GM18870 (cell line): Measurements from ENCODE around the gene GALNT17.
"Not testable (repeated sequence)": the region's sequence is repeated elsewhere in the genome, so short reads cannot be mapped to it uniquely, and the experiment has no call there.

ENCODE experiments used
- ATAC-seq: cut with Tn5 transposase; IDR thresholded peaks from one replicate; pipeline ENCODE4 v1.9.1; 2021; ENCODE audit warnings: moderate library complexity; ENCODE audit not compliant: unreplicated experiment

The GALNT17 gene

DNA sequence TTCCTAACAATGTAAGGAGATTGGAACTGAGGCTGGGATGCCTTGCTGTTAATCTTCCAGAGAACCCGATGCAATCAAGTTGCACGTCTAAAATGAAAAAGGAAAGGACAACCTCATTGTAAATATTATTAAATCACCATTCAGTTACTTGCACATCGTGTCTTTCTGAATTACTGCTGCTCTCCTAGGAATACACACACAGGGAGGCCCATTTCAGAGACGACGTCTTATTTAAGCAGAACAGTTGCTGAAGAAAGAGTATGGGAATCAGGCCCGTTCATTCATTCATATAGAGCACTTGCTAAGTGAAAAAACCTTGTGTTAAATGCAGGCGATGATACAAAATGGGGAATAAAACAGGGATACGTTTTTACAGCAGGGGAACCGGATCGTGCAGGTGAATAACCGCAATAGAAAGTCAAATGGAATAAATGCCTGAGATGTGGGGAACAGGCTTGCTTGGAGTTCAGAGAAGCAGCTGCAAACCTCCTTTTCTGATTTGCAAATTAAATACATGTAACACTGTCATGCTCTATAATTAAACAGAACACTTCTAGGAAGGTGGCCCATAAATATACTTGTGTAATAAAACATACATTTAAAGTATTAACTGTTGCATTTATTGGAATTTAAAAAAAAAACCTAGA is 409.9 kb downstream of the GALNT17 start:
- ATAC-seq, result no peak

DNA sequence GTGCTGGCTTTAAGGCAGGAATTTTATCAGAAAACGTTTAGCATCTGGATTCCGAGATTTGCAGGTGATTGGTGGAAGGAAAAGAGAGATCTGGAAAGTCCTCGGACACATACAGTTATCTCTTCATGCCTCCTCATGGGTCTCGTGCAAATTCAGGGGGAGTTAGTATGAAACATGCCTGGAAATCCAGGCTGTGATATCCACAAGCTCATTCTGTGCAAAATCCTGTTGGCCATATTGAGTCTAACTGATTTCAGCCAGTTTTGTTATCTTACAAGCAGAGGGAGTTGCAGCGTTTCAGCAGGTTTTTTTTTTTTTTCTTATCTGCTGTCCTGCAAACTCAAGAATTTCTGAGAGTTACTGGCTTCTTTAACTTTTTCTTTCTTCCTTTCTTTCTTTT is 411.5 kb downstream of the GALNT17 start:
- ATAC-seq, result no peak

DNA sequence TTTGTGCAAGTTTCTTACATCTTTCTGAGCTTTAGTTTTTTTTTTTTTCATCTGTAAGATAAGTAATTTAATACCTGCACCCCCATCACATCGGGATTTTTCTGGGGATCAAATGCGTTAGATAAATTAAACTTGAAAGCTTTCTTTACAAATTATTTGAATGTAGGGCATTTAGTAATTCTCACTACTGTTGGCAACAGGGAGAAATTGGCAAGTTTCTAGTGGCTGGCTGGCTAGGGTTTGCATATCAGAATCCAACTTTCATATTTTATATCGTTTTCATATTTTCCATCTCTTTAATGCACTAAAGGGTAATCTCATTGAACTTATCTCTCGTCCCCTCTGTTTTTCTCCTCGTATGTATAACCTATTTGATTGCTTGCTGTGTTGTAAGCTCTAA is 412.9 kb downstream of the GALNT17 start:
- no peak for ATAC-seq

DNA sequence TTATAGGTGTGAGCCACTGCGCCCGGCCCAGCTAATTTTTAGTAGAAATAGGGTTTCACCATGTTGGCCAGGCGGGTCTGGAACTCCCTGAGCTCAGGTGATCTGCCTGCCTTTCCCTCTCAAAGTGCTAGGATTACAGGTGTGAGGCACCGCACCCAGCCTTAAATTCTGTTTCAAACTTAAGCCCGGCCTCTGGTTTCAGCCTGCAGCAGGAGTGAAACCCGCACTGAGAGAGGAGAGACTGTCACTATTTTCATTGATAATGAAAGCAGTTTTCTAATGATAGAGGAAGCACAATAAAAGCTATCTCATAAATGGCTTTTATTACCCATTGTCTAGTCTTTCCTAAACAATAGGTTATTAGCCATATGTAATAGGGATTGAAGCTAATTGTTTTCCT is 415.5 kb downstream of the GALNT17 start:
- no peak for ATAC-seq

DNA sequence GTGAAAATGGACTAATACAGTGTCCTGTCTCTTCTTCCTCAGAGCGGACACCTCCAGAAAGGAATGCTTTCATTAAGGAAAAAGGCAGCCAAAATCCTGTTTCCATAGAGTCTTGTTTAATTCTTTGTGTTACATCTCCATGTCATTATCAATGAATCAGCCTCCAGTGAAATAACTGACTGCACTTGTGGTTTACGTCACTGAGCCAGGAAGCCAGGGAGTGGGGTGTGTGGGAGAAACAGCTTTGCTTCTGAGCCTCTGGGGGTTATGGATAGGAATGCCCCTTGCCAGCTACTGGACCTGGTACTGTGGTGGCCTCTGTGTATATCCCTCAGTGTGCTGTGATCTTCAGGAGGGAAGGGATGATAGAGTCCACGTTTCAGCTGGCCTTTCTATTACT is 416.8 kb downstream of the GALNT17 start:
- no peak for ATAC-seq

DNA sequence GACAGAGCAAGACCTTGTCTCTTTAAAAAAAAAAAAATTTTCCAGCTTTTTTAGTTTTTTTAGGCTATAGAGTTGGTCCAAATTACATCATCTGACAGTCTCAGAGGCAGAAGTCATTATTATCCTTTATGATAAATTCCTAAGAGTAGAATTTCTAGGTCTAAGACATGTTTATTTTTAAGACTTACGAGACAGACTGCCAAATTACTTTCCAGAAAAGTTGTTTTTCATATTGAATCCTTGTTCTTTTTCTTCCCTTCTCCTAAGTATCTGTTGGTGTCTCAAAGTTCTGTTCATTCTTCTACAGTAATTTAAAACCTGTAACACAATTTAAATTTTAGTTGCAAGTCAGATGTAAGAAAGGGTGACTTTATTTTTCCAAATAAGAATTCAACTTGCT is 421.4 kb downstream of the GALNT17 start:
- no peak for ATAC-seq

DNA sequence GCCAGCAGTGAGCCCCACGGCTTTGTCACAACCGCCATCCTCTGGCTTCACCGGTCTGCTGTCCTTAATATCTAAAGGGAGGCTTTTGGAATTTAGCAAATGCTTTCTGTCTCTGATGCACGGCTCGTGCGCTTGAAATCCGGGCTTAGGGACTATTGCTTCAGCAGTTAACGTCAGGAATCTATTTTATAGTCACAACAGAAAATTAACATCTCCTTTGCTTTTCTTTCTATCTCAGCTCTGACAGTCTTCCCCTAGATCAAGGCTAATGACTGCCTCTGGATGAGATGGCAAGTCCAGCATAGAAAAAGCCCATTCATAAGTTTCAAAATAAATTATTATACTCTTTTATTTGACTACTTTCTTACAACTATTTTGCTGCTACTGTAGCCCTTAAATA is 423.8 kb downstream of the GALNT17 start:
- no peak for ATAC-seq

DNA sequence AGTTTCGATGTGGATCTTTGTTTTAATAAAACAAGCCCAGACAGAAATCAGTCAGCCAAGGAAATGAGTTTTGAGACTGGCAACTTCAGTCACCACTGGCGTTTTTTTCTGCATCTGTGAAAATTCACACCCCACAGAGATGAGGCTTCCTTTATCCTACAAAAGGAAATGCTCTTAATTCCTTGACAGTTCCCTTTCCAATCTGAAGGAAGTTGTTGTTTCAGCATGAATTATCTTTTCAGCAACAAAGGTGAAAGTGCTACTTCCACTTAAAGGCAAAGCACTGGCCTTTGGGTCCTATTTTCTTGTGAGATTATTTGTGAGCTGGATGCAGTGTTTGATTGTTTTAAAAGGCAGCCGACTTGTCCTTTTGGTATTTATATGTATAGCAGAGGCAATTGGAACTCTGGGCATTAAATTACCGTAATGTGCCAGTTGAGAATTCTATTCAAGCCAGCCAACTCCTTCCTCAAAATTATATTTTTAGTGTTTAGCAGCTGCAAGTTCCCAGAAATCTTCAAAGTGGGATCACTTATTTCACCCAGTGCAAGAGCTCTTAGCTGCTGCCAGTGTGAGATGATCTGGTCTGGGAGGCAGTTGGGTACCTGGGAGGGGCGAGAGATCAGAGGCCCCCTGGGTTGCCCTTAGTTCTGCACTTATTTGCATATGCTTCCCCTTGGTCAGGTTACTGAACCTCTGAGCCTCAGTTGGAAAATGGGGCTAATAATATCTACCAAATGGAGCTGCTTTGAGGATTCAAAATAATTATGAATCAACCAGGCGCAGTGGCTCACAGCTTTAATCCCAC is 427.1 kb downstream of the GALNT17 start:
- ATAC-seq, result no peak

DNA sequence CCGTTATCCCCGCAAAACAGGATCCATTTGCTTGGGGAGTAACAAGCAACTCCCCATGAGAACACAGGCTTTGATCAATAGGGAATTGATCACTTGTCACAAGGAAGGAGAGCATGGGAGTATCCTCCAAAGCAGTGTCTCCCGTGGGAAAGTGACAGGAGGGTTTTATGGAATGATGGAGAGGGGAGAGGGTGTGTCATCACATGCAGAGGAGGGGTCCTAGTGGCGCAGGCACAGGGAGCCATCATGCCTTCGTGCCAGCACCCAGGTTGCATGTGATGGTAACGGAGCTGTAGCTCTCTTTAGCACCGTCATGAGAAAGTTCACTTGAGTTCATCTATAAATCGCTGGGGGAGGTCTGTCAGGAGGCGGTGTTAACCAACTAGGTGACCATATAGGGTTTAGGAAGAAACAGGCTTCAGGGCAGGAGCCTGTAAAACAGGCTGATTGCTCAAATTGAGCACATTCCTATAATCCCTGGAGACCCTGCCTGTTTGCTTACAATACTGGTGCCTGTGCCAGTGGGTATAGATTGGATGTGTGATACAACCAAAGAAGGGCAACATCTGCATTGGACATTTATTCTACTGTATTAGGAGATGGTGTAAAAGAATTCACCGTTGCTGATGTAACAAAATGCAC is 428.5 kb downstream of the GALNT17 start:
- no peak for ATAC-seq

DNA sequence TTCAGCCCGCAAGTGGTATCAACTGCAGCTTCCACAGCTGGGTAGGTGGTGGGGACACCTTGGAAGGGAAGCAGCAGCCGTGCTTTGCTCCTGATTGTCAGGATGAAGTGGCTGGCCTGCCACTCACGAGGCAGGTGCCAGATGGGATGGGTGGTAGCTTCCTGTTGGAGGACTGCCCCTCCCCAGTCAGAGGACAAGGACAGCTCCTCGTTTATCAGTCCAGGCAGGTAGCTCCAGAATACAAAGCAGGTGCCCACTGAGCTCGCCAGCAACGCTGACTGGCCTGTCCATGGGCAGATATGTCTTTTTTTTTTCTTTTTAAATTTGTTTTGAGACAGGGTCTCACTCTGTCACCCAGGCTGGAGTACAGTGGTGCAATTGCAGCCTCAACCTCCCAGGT is 431.3 kb downstream of the GALNT17 start:
- no peak for ATAC-seq

DNA sequence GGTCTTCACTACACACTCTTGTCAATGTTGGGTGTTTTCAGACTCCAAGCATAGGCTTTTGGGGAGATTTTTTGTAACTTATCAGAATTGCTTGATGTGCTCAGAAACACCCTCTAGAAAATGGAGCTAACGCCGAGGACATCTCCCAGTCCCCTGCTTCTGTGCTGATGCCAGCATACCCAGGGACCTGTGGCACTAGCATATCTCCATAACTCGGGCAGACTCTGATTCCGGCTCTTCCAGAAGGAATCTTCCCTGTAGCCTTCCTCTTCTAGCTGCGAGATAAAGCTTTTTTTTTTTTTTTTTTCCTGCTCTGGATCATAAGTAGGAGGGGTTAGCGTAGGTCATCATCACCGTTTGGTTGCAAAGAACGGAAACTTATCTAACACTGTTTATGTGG is 434.4 kb downstream of the GALNT17 start:
- no peak for ATAC-seq

DNA sequence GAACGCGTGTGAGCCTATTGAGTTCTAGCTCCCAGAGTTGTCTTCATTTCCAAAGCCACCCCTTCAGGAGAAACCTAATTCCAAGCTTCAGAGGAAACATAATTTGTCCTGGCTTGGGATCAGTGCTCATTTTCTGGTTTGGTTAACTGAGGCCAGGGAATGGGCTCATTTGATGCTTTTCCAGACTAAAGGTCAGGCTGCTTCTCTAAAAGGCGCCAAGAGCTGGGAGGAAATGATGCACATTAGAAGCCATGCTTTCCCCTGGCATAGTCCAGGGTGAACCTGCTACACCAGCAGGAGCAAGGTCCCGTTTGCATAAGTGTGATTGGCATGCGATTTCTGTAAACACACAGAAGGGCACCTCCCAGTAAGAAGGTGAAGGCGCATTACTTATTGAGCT is 435.0 kb downstream of the GALNT17 start:
- no peak for ATAC-seq

DNA sequence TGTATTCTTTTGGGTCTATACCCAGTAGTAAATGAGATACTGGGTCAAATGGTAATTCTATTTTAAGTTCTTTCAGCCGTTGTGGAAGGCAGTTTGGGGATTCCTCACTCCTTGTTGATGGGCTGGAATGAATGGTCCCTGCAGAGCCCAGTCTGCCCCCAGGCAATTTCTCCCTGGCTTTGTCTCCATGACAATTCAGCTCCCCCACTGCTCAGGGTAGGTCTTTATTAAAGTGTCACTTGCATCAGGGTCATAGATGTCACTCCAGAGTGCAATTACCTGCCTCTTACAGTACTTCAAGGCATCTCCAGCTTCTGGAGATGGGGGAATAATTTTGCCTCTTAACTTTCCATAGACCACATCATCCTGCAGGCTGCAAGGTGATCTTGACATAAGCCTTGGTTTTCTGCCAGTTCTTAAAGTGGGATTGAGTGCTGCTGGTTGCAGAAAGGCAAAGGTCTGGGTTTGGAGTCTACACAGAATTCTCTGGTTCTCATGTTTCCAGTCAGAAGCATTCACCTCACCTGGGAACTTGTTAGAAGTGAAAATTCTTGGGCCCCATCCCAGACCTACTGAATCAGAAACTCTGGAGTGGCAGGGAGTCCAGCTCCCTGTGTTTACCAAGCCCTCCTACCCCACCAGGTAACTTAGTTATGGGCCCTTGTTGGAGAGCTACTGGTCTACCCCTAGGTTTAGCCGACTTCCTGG is 442.4 kb downstream of the GALNT17 start:
- no peak for ATAC-seq

DNA sequence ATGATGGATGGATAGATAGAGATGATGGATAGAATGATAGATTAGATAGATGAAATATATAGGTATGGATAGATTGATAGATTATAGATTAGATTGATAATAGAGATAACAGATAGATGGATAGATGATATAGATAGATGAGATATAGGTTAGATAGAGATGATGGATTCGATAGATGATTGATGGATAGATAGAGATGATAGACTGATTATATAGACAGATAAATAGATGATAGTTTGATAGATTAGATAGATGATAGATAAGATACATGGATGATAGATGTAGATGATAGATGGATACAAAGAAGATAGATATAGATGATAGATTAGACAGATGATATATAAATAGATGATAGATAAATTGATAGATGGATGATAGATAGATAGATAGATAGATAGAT is 448.1 kb downstream of the GALNT17 start:
- no peak for ATAC-seq

DNA sequence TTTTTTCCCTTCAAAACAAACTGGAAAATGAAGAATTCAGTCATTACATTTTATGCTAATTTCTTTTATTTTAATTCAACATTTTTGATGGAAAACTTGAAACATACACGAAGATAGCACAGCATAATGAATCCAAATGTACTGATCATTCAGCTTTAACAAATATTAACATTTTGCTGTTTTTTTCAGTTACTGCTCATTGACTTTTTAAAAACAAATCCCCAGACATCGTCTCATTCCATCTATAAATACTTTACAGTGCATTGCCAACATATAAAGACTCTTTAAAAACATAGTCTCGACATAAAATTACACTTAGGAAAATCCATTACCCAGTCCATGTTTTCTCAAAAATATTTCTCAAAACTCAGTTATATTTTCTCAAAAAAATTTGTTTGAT is 452.3 kb downstream of the GALNT17 start:
- no peak for ATAC-seq

DNA sequence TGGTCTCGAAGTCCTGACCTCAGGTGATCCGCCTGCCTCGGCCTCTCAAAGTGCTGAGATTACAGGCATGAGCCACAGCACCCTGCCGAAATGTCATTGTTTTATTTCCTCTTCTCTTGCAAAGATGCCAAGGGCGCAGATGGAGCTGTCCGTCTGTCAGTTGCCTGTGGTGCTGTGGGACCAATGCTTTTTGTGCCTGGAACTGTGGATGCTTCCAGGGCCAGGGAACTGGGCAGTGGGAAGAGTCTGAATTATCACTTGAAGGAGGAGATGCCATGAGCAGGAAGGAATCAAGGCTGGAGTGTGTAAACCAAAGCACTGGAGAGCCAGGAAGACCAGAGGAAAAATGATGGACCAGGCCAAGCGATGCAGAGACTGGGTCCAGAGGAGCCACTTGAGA is 459.9 kb downstream of the GALNT17 start:
- ATAC-seq, result no peak

DNA sequence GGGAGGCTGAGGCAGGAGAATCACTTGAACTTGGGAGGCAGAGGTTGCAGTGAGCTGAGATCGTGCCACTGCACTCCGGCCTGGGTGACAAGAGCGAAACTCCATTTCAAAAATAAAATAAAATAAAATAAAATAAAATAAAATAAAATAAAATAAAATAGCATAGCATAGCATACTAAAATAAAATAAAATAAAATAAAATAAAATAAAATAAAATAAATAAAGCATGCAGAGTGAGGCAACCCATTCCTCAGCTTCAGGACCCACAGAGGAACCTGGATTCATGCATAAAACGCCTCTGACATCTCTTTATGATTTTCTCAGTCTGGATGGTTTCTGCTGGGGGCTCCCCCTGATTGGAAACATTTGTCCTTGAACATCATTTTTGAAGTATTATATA is 460.4 kb downstream of the GALNT17 start:
- ATAC-seq, result not testable (repeated sequence)

DNA sequence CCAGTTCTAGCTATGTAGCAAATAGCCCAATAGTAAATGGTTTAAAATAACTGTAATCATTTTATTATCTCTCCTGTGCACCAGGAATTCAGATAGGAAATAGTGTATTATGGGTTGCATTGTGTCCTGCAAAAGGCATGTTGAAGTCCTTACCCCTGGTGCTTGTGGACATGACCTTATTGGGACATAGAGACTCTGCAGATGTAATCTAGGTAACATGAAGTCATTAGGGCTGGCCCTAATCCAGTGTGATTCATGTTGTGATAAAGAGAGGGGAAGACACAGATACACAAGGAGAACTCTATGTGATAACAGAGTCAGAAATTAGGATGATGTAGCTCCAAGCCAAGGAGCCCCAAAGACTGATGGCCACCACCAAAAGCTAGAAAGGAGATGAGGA is 462.8 kb downstream of the GALNT17 start:
- no peak for ATAC-seq

DNA sequence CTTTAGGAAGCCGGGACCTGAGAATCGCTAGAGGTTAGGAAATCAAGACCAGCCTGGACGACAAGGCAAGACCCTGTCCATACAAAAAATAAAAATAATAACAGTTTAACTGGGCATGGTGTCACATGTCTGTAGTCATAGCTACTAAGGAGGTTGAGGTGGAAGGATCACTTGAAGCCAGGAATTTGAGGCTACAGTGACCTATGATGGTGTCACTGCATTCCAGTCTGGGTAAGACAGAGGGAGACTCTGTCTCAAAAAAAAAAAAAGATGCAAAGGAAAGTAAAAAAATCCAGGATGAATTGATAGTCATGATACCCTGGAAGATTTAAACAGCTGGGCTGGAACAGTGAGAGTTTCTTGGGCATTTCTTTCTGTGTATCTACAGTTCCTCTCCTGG is 463.2 kb downstream of the GALNT17 start:
- no peak for ATAC-seq

DNA sequence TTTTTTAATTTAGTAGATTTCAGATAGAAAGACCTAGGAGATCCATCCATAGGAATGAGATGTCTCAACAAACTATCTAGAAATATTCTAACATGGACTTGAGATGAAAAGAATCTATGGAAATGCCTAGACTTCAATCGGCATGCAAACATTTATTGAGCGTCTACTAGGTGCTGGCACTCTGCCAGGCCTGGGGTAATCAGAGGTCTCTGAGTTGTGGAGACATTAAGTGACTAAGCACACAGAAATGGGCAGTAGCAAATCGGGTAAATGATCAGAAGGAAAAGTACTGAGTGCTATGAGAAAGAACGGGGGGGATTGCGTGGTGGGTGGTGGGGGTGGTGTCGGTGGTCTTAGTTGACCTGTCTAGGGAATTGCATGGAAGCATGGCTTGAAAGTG is 466.6 kb downstream of the GALNT17 start:
- ATAC-seq, result no peak

DNA sequence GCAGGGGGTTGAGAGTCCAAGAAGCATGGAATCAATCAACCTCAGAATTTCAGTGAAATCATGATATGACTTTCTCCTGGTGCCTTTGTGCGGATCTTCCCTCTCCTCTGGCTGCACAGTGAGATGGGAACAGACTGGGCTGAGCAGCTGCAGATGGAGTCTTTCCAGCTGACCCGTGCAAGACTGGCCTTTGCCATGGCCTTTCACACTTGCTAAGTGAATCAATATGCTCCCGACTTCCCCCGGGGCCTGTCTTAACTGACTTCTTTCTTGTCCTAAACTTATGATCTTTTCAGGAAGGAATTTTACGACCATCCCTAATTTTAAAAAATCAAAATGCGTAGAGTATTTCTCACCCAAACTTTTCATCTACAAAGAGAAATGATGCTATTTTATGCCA is 469.9 kb downstream of the GALNT17 start:
- no peak for ATAC-seq
